T-helper 22 cell (primary cell): ENCODE results near the gene SLC27A2.

Experiments used
- DNase-seq: peaks from one replicate; pipeline ENCODE4 v3.0.0-alpha.2; 2020; ENCODE audit warnings: low read depth

The SLC27A2 gene

DNA sequence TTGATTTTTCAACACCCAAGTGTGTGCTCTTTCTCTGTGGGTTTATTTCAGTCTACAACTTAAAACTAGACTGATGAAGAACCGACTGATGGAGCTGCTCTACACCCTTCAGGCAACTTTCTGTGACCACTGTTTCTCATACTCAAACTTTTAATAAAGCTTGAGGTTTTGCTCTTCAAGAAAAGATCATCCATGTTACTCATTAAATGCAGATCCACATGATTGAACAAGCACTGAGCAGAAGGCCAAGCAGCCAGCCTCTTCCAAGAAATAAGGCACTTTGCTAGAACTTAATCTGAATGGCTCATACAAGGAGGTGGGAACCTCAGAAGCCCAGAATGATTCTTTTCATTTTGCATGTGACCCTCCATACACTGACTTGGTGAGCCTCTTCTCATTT is 8.7 kb downstream of the SLC27A2 start:
- DNase-seq = no peak

- no peak for DNase-seq
These were observed 10.2 kb downstream of the SLC27A2 start for GRCh38 chr15:50192164-50192563.

GRCh38 chr15:50192926-50193620 is 11.1 kb downstream of the SLC27A2 start:
- no peak for DNase-seq

- DNase-seq = no peak
These were observed 20.0 kb downstream of the SLC27A2 start for GRCh38 chr15:50202003-50202402.

- DNase-seq = no peak
These were observed 24.0 kb downstream of the SLC27A2 start for GRCh38 chr15:50206020-50206419.

- no peak for DNase-seq
These were observed 27.8 kb downstream of the SLC27A2 start for GRCh38 chr15:50209809-50210208.

GRCh38 chr15:50210462-50211157 is 28.6 kb downstream of the SLC27A2 start:
- DNase-seq = no peak

- DNase-seq = no peak
These were observed 36.3 kb downstream of the SLC27A2 start for GRCh38 chr15:50218291-50218690.

DNA sequence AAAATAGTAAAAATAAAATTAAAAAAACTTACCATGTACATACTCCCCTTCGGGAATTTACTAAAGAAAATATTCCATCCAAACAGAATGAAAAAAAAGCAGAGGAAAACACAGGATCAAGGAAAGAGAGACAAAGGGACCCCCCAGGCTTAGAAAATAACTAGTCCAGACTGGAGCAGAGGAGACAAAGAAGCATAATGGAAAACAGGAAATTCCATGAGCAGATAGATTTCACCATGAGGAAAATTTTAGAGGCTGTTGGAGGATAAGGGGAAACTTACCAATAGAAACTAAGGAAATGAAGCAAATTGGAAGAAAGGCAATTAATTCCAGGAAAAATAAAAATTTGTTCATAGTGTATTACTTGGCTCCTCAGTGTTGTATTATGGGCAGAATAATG is 36.7 kb downstream of the SLC27A2 start:
- no peak for DNase-seq

DNA sequence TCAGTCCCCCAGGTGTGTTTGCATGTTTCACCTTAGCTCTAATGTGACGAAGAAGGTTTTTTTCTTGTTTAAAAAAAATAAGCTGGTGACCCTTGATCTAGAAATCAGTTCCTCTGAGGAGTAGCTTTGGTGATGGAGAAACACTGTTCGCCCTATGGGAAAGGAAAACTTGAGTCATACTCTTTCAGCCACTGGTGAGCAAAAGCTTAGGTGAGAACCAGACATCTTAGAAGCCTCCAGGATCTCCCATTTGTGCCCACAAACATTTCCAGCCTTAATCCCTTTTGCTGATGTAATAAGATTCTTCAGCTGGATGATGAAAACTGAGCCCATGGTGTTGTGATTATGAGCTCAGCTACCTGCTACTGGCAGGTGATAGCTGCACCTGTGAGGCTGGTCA is 37.8 kb downstream of the SLC27A2 start:
- DNase-seq = no peak

DNA sequence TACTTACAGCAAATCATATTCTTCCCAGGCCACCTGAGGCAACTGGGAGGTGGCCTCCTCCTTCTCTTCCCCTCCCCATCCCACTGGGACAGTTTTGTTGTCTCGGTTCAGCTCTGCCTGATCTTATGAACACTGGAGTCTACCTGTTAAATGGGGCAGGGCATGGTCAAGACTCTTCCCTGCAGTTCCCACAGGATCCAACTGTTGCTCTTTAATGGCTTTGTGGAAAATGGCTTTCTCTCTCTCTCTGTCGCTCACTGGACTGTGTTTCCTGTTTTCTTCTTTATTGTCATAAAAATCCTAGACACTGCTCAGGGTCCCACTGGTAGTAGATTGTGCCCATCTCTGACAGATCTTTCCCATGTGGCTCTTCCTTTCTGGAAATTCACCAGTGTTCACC is 40.2 kb downstream of the SLC27A2 start:
- DNase-seq = no peak

- DNase-seq = no peak
These were observed 42.6 kb downstream of the SLC27A2 start for GRCh38 chr15:50224606-50225005.

DNA sequence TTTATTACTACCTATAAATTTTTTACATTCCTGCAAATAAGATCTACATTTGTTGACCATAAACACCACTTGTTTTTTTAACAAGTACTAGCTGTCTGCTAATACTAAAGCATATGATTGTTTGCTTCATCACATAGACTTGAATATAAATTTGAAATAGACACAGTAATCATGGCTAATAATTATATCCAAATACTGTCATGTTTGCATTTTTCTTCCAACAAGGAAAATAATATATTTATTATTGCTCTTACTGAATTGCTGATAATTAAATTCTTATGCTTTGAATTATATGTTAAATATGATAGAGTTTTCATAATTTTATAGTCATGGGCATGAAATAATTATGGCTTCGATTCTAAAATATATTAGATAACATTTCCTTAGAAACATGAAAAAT is 43.1 kb downstream of the SLC27A2 start:
- DNase-seq = no peak

GRCh38 chr15:50225938-50226337 is 43.9 kb downstream of the SLC27A2 start:
- no peak for DNase-seq

DNA sequence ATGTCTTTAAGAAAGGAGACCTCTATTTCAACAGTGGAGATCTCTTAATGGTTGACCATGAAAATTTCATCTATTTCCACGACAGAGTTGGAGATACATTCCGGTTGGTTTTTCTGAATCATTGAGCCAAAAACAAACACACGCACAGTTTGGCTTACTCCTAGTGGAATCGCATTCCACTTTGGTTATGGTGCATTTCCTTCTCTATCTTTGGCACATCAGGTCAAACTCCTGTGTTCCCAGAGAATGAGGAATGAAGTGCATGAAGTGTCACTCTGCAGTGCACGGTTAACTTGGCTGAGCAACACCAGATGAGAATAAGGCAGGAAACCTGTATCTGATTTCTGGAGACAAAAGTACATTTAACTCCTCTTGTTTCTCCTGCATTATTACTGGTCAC is 45.1 kb downstream of the SLC27A2 start:
- DNase-seq = no peak

DNA sequence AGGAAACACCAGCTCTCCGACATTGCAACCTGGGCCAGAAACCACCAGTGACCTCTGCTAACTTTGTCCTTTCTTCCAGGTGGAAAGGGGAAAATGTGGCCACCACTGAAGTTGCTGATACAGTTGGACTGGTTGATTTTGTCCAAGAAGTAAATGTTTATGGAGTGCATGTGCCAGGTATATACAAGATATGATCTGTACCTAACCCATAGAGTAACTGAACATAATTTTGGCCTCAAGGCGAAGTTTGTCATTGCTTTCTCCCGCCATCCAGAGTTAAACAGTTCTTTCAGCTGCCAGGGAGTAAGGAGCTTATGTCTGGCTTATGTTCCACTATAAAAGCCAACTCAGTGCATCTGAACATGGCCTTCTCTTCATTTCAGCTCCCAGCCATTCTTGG is 46.9 kb downstream of the SLC27A2 start:
- no peak for DNase-seq

GRCh38 chr15:50229336-50229735 is 47.3 kb downstream of the SLC27A2 start:
- DNase-seq = no peak

GRCh38 chr15:50231761-50232160 is 49.8 kb downstream of the SLC27A2 start:
- no peak for DNase-seq

- no peak for DNase-seq
These were observed 50.8 kb downstream of the SLC27A2 start for GRCh38 chr15:50232791-50233190.

- no peak for DNase-seq
These were observed 51.3 kb downstream of the SLC27A2 start for GRCh38 chr15:50233192-50233736.

DNA sequence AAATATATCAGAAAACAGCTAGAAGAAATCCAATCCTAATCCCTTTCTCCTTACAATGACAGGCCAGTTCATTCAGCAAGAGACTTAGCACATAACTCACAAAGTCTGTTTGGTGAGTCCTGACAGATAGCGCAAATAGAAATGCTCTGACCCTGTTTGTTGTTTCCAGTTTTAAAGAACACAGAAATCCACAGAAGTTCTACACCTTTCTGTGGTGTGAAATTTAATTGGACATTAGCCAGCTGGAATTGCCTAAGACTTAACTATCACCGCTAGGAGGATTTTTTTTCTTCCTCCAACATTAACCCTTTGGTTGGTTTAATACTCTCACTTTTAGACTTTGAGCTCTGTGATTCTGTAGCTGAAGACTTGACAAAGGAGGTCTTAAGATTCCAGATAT is 52.8 kb downstream of the SLC27A2 start:
- DNase-seq = no peak

- no peak for DNase-seq
These were observed 53.8 kb downstream of the SLC27A2 start for GRCh38 chr15:50235794-50236193.

- no peak for DNase-seq
These were observed 54.4 kb downstream of the SLC27A2 start for GRCh38 chr15:50236433-50236832.

DNA sequence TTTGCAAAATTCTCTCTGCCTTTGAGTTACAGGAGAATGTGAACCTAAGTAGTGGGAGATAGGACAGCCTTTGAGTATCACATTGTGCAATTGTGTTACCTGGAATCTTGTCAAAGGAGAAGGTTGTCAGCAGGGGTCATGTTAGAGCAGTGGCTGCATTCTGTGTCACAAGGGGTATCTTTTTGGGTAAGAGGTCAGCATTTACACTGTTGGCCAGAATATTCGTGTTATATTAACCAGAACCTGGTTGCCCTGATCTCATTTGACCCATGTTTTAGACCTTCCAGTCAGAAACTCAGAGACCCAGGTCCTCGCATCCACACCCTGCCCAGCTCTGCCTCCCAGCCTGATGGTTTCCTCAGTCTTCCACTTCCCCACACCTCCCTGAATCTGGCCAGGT is 56.3 kb downstream of the SLC27A2 start:
- no peak for DNase-seq
